HepG2 (cell line): ENCODE results near the gene VSIG10L. TPM values are rescaled to one million over a fixed set of nuclear protein-coding genes. Genes with fewer than 3 reads are reported as not detected.

Source experiments
- ASH2L ChIP-seq: fragments of 300-600, 200-600 bp; sonication (generic); IDR thresholded peaks from 2 replicates; pipeline ENCODE4 v1.7.0; 2017; ENCODE audit warnings: low read depth, mild to moderate bottlenecking, moderate library complexity, mixed read lengths, low read length; ENCODE audit not compliant: insufficient read length
- KLF11 ChIP-seq: IDR thresholded peaks from 2 replicates; pipeline ENCODE4 v1.6.1; 2016; ENCODE audit warnings: missing compliant biosample characterization
- KLF16 ChIP-seq, 2 experiments: sonication (generic) in 1 of 2; formaldehyde crosslinking in 1 of 2; IDR thresholded peaks; 2 replicates each; pipeline versions ENCODE4 v1.6.1 to v1.8.0; 2016 to 2023; ENCODE audit warnings: missing genetic modification reagents in 2 of 2, missing compliant biosample characterization in 1 of 2
- MBD4 ChIP-seq: IDR thresholded peaks from 2 replicates; pipeline ENCODE4 v1.6.1; 2012; ENCODE audit warnings: low read length, inconsistent platforms, borderline replicate concordance
- MED8 ChIP-seq: sonication (generic); formaldehyde crosslinking; IDR thresholded peaks from 2 replicates; pipeline ENCODE4 v1.8.1; 2023; ENCODE audit warnings: mild to moderate bottlenecking, missing genetic modification reagents; ENCODE audit not compliant: insufficient replicate concordance
- MXI1 ChIP-seq: IDR thresholded peaks from 3 replicates; pipeline ENCODE4 v1.6.1; 2012; ENCODE audit warnings: low read depth, low read length, inconsistent platforms, borderline replicate concordance
- NCOR1 ChIP-seq: fragments of 200-600 bp; sonication (generic); IDR thresholded peaks from 2 replicates; pipeline ENCODE4 v1.7.0; 2017; ENCODE audit warnings: antibody characterized with exemption, low read length, borderline replicate concordance
- PHF8 ChIP-seq: sonication (generic); formaldehyde crosslinking; IDR thresholded peaks from 2 replicates; pipeline ENCODE4 v1.5.0; 2020; ENCODE audit warnings: missing genetic modification reagents
- RBFOX2 ChIP-seq: fragments of 200-400 bp; formaldehyde crosslinking; IDR thresholded peaks from 2 replicates; pipeline ENCODE4 v1.6.1; 2017; ENCODE audit warnings: low read depth, mild to moderate bottlenecking, low read length
- STAG1 ChIP-seq: sonication (generic); formaldehyde crosslinking; IDR thresholded peaks from 2 replicates; pipeline ENCODE4 v1.4.0; 2020; ENCODE audit warnings: missing genetic modification reagents
- TBP ChIP-seq: sonication (generic); formaldehyde crosslinking; IDR thresholded peaks from 2 replicates; pipeline ENCODE4 v1.5.0; 2020; ENCODE audit warnings: missing genetic modification reagents
- ZBTB3 ChIP-seq: sonication (generic); formaldehyde crosslinking; IDR thresholded peaks from 2 replicates; pipeline ENCODE4 v1.4.0; 2020; ENCODE audit warnings: low read depth, mild to moderate bottlenecking, moderate library complexity, missing genetic modification reagents, borderline replicate concordance
- ZFY ChIP-seq: sonication (generic); formaldehyde crosslinking; IDR thresholded peaks from 2 replicates; pipeline ENCODE4 v1.4.0; 2020; ENCODE audit warnings: missing genetic modification reagents
- ZKSCAN5 ChIP-seq: sonication (generic); formaldehyde crosslinking; IDR thresholded peaks from 2 replicates; pipeline ENCODE4 v1.5.1; 2020; ENCODE audit warnings: mild to moderate bottlenecking, missing genetic modification reagents
- ZNF160 ChIP-seq: sonication (generic); formaldehyde crosslinking; IDR thresholded peaks from 2 replicates; pipeline ENCODE4 v1.8.0; 2022; ENCODE audit warnings: mild to moderate bottlenecking, inconsistent platforms, missing genetic modification reagents
- ZNF362 ChIP-seq: sonication (generic); formaldehyde crosslinking; IDR thresholded peaks from 2 replicates; pipeline ENCODE4 v1.4.0; 2020; ENCODE audit warnings: missing genetic modification reagents, mild to moderate bottlenecking, borderline replicate concordance
- ZNF503 ChIP-seq: sonication (generic); formaldehyde crosslinking; IDR thresholded peaks from 2 replicates; pipeline ENCODE4 v1.4.0; 2020; ENCODE audit warnings: missing genetic modification reagents
- polyA plus RNA-seq, 8 experiments: library from polyadenylated mRNA; depleted of rRNA in 3 of 8; stranded (reverse) in 7 of 8; unstranded in 1 of 8; fragments of >200 nt; fragmentation: Illumina TruSeq in 4 of 8; extraction: Trizol in 4 of 8; gene quantifications; 2 replicates each; pipeline versions ENCODE4 v1.2.1 to v1.2.3, GENCODE V29; 2011 to 2016; ENCODE audit warnings: low read depth in 4 of 8, missing spikeins in 1 of 8, mixed read lengths in 1 of 8; ENCODE audit not compliant: insufficient read depth in 1 of 8
- total RNA-seq, 5 experiments: library from RNA; depleted of rRNA; stranded (reverse); fragments of >200 nt; fragmentation: Illumina TruSeq; extraction: Trizol; gene quantifications; 2 replicates each; pipeline ENCODE4 v1.2.3, GENCODE V29; 2016; ENCODE audit warnings: low read depth in 1 of 5
- TF ChIP-seq, protein P1 (sequence below): sonication (generic); formaldehyde crosslinking; IDR thresholded peaks from 2 replicates; pipeline ENCODE4 v1.8.0; 2022; ENCODE audit warnings: missing genetic modification reagents, mild to moderate bottlenecking, inconsistent platforms, borderline replicate concordance
- TF ChIP-seq, protein P2 (sequence below): sonication (generic); formaldehyde crosslinking; IDR thresholded peaks from 2 replicates; pipeline ENCODE4 v1.4.0; 2020; ENCODE audit warnings: missing genetic modification reagents, borderline replicate concordance
- TF ChIP-seq, protein P3 (sequence below): sonication (generic); formaldehyde crosslinking; IDR thresholded peaks from 2 replicates; pipeline ENCODE4 v1.4.0; 2020; ENCODE audit warnings: missing genetic modification reagents

Gene VSIG10L
- total and polyA plus RNA-seq, 2 of the 13 experiments (the other 11 are each of a cell fraction or from before 2014, with no cell fraction given), result 2.7 to 8.5 TPM

DNA sequence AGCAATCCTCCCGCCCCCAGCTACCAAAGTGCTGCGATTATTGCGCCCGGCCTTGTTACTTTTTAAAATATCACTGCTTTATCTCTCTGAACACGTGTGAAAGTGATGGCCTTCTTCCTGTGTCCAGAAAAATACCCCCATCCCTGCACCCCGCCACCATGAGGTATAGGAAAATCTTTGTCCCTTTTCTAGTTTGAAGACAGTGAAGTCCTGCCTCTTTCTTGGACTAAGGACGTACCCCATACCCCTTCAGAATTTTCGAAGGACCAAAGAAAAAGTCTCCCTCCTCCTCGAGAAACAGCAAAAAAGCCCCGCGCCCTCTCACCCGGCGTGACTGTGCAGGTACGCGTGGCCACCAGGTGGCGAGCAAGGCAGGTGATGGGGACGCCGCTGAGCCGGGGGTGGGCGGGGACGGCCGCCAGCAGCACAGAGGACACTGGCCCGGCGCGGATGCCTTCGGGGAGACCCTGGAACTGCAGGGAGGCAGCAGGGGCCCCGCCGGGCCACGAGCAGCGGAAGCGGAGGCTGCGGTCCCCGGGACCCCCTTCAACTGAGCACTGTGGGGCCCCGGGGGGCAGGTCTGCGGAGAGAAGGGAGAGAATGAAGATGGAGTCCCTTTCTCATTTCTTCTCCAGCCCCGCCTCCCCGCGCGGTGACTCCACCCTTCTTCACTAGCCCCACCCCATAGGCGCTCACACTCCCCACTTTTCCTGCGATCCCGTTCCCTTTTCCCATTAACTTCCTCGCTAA is 3.2 kb downstream of the VSIG10L start (continued):
- TF ChIP-seq ZNF160 (CRISPR knock-in tag) (no peak), ZNF362 (CRISPR knock-in tag) (no peak), MXI1 (0 out of 3 replicates have a peak, but pooled peaks have one; percentile 6), RBFOX2 (peak; percentile 68; the same call in 1 of the 2 replicates), TBP (no peak), KLF11 (CRISPR knock-in tag) (no peak), MED8 (no peak), MBD4 (no peak), ZNF503 (CRISPR knock-in tag) (0 out of 2 replicates have a peak, but pooled peaks have one; percentile 24), ZFY (CRISPR knock-in tag) (0 out of 2 replicates have a peak, but pooled peaks have one; percentile 9), KLF16 (CRISPR knock-in tag; IDR thresholded peaks at IDR 0.05) (peak in 1 of 2 experiments; percentile 89; a peak in 2 of 4 replicates), ZBTB3 (no peak), NCOR1 (no peak), ZKSCAN5 (CRISPR knock-in tag) (no peak), ASH2L (peak; percentile 14), STAG1 (CRISPR knock-in tag) (peak; percentile 93), PHF8 (CRISPR knock-in tag) (peak; percentile 30; the same call in 1 of the 2 replicates)
- TF ChIP-seq, protein P1, sequence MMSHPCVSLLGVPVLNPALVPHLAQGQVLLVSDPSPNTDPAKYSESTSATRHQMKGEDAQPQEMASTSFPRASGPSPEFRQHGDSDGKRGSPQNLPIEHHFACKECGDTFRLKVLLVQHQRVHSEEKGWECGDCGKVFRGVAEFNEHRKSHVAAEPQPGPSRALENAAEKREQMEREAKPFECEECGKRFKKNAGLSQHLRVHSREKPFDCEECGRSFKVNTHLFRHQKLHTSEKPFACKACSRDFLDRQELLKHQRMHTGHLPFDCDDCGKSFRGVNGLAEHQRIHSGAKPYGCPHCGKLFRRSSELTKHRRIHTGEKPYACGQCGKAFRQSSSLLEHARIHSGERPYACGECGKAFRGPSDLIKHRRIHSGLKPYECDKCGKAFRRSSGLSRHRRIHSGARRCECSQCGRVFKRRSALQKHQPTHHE (CRISPR knock-in tag), result no peak
- TF ChIP-seq, protein P2, sequence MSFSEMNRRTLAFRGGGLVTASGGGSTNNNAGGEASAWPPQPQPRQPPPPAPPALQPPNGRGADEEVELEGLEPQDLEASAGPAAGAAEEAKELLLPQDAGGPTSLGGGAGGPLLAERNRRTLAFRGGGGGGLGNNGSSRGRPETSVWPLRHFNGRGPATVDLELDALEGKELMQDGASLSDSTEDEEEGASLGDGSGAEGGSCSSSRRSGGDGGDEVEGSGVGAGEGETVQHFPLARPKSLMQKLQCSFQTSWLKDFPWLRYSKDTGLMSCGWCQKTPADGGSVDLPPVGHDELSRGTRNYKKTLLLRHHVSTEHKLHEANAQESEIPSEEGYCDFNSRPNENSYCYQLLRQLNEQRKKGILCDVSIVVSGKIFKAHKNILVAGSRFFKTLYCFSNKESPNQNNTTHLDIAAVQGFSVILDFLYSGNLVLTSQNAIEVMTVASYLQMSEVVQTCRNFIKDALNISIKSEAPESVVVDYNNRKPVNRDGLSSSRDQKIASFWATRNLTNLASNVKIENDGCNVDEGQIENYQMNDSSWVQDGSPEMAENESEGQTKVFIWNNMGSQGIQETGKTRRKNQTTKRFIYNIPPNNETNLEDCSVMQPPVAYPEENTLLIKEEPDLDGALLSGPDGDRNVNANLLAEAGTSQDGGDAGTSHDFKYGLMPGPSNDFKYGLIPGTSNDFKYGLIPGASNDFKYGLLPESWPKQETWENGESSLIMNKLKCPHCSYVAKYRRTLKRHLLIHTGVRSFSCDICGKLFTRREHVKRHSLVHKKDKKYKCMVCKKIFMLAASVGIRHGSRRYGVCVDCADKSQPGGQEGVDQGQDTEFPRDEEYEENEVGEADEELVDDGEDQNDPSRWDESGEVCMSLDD (CRISPR knock-in tag), result no peak
- TF ChIP-seq, protein P3, sequence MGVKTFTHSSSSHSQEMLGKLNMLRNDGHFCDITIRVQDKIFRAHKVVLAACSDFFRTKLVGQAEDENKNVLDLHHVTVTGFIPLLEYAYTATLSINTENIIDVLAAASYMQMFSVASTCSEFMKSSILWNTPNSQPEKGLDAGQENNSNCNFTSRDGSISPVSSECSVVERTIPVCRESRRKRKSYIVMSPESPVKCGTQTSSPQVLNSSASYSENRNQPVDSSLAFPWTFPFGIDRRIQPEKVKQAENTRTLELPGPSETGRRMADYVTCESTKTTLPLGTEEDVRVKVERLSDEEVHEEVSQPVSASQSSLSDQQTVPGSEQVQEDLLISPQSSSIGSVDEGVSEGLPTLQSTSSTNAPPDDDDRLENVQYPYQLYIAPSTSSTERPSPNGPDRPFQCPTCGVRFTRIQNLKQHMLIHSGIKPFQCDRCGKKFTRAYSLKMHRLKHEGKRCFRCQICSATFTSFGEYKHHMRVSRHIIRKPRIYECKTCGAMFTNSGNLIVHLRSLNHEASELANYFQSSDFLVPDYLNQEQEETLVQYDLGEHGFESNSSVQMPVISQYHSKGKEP (CRISPR knock-in tag), result no peak
